ENCODE data around the gene FCRLB.
"Not testable (repeated sequence)": the region's sequence is repeated elsewhere in the genome, so short reads cannot be mapped to it uniquely, and the experiment has no call there.

Gene FCRLB

GRCh38 chr1:161688946-161689345 is 32.4 kb upstream of the FCRLB start:
- TF ChIP-seq ARNT (IDR thresholded peaks at IDR 0.05) (no peak), L3MBTL2 (conservative IDR thresholded peaks at IDR 0.05) (no peak), FOXK2 (IDR thresholded peaks at IDR 0.05) (no peak), FOXM1 (IDR thresholded peaks at IDR 0.05; ENCODE audit: borderline replicate concordance) (no peak), CTBP1 (IDR thresholded peaks at IDR 0.05; ENCODE audit: borderline replicate concordance) (no peak), ZNF384 (IDR thresholded peaks at IDR 0.05) (no peak), PKNOX1 (IDR thresholded peaks at IDR 0.05) (no peak), NFRKB (IDR thresholded peaks at IDR 0.05) (no peak), BHLHE40 (IDR thresholded peaks at IDR 0.05; ENCODE audit: borderline replicate concordance) (no peak), SUZ12 (IDR thresholded peaks at IDR 0.05) (no peak), HDGF (IDR thresholded peaks at IDR 0.05; ENCODE audit: borderline replicate concordance) (no peak), TARDBP (IDR thresholded peaks at IDR 0.05) (no peak), LEF1 (IDR thresholded peaks at IDR 0.05; ENCODE audit: borderline replicate concordance) (no peak), FOXA1 (IDR thresholded peaks at IDR 0.05) (no peak), SP1 (IDR thresholded peaks at IDR 0.05) (no peak)
- ChIA-PET POLR2A (no interaction called here), CTCF (interaction anchor here (0.6 kb wide), 1 partner anchor 483 kb away, joined by 3 read pairs; no protein-coding TSS in a partner anchor)
- DNase-seq (ENCODE audit: extremely low spot score) = no peak

- CTCF ChIA-PET = no interaction called here
- DNase-seq (ENCODE audit: extremely low spot score) = no peak
- POLR2A ChIA-PET = interaction anchor here (1.7 kb wide), 1 partner anchor 35 kb away, joined by 3 read pairs; no protein-coding TSS in a partner anchor
- TF ChIP-seq ZNF384 (IDR thresholded peaks at IDR 0.05) (no peak), ELF4 (IDR thresholded peaks at IDR 0.05) (no peak), LEF1 (IDR thresholded peaks at IDR 0.05; ENCODE audit: borderline replicate concordance) (no peak), FOXA1 (IDR thresholded peaks at IDR 0.05) (no peak), FOXM1 (IDR thresholded peaks at IDR 0.05; ENCODE audit: borderline replicate concordance) (no peak), L3MBTL2 (conservative IDR thresholded peaks at IDR 0.05) (no peak), BHLHE40 (IDR thresholded peaks at IDR 0.05; ENCODE audit: borderline replicate concordance) (no peak), SUZ12 (IDR thresholded peaks at IDR 0.05) (no peak), SP1 (IDR thresholded peaks at IDR 0.05) (no peak), TARDBP (IDR thresholded peaks at IDR 0.05) (no peak), NFRKB (IDR thresholded peaks at IDR 0.05) (no peak), PKNOX1 (IDR thresholded peaks at IDR 0.05) (no peak), CTBP1 (IDR thresholded peaks at IDR 0.05; ENCODE audit: borderline replicate concordance) (no peak)
Measured at GRCh38 chr1:161691846-161692245, 29.5 kb upstream of the FCRLB start.

- POLR2A ChIA-PET; DNase-seq (ENCODE audit: extremely low spot score); CTCF ChIA-PET: not testable (repeated sequence)
Measured at GRCh38 chr1:161693020-161693712, 28.2 kb upstream of the FCRLB start.

GRCh38 chr1:161698302-161698701 is 23.0 kb upstream of the FCRLB start:
- DNase-seq (ENCODE audit: extremely low spot score); CTCF ChIA-PET; POLR2A ChIA-PET: not testable (repeated sequence)

GRCh38 chr1:161702250-161702649 is 19.1 kb upstream of the FCRLB start:
- POLR2A ChIA-PET = interaction anchor here (1.1 kb wide), 1 partner anchor 24 kb away, joined by 3 read pairs; no protein-coding TSS in a partner anchor
- TF ChIP-seq BHLHE40 (IDR thresholded peaks at IDR 0.05; ENCODE audit: borderline replicate concordance) (no peak), SUZ12 (IDR thresholded peaks at IDR 0.05) (no peak), FOXA1 (IDR thresholded peaks at IDR 0.05) (no peak)
- CTCF ChIA-PET = no interaction called here
- DNase-seq (ENCODE audit: extremely low spot score) = no peak

GRCh38 chr1:161705537-161705936 is 15.8 kb upstream of the FCRLB start:
- CTCF ChIA-PET = interaction anchor here (0.7 kb wide), 1 partner anchor 27 kb away, joined by 3 read pairs; no protein-coding TSS in a partner anchor
- TF ChIP-seq LEF1 (IDR thresholded peaks at IDR 0.05; ENCODE audit: borderline replicate concordance) (no peak), SP1 (IDR thresholded peaks at IDR 0.05) (no peak), FOXM1 (IDR thresholded peaks at IDR 0.05; ENCODE audit: borderline replicate concordance) (no peak), SUZ12 (IDR thresholded peaks at IDR 0.05) (no peak), L3MBTL2 (conservative IDR thresholded peaks at IDR 0.05) (no peak), PKNOX1 (IDR thresholded peaks at IDR 0.05) (no peak), BHLHE40 (IDR thresholded peaks at IDR 0.05; ENCODE audit: borderline replicate concordance) (no peak), ARNT (IDR thresholded peaks at IDR 0.05) (no peak), FOXK2 (IDR thresholded peaks at IDR 0.05) (no peak), NFRKB (IDR thresholded peaks at IDR 0.05) (no peak), HDGF (IDR thresholded peaks at IDR 0.05; ENCODE audit: borderline replicate concordance) (no peak), ELF4 (IDR thresholded peaks at IDR 0.05) (no peak), FOXA1 (IDR thresholded peaks at IDR 0.05) (no peak), ZNF384 (IDR thresholded peaks at IDR 0.05) (no peak), TARDBP (IDR thresholded peaks at IDR 0.05) (no peak), CTBP1 (IDR thresholded peaks at IDR 0.05; ENCODE audit: borderline replicate concordance) (no peak)
- POLR2A ChIA-PET = no interaction called here
- no peak for DNase-seq (ENCODE audit: extremely low spot score)

- no peak for DNase-seq (ENCODE audit: extremely low spot score)
- no peak for TF ChIP-seq ZNF384 (IDR thresholded peaks at IDR 0.05)
- POLR2A ChIA-PET = no interaction called here
- CTCF ChIA-PET = no interaction called here
Measured at GRCh38 chr1:161706113-161706481, 15.2 kb upstream of the FCRLB start.
